BLaER1 treated with 17β-estradiol and CSF1 and Interleukin-3, amounts not matched to agents 10 nM and 100 nM (cell line): Measurements from ENCODE around the gene MEFV.
"Not testable (repeated sequence)": the region's sequence is repeated elsewhere in the genome, so short reads cannot be mapped to it uniquely, and the experiment has no call there.

Experiments
- H3K27ac ChIP-seq, 11 experiments: shearing (Covaris generic); formaldehyde crosslinking; 2 replicates each; pipeline ENCODE4 v1.8.1; 2022
- H3K27me3 ChIP-seq, 11 experiments: shearing (Covaris generic); formaldehyde crosslinking; 2 replicates each; pipeline ENCODE4 v1.8.1; 2022
- H3K36me3 ChIP-seq, 11 experiments: shearing (Covaris generic); formaldehyde crosslinking; 2 replicates each; pipeline ENCODE4 v1.8.1; 2022
- H3K4me1 ChIP-seq, 10 experiments: shearing (Covaris generic); formaldehyde crosslinking; 2 replicates each; pipeline ENCODE4 v1.8.1; 2022
- H3K4me2 ChIP-seq, 11 experiments: shearing (Covaris generic); formaldehyde crosslinking; 2 replicates each; pipeline ENCODE4 v1.8.1; 2022
- H3K4me3 ChIP-seq, 10 experiments: shearing (Covaris generic); formaldehyde crosslinking; 2 replicates each; pipeline ENCODE4 v1.8.1; 2022
- H3K9ac ChIP-seq, 11 experiments: shearing (Covaris generic); formaldehyde crosslinking; 2 replicates each; pipeline ENCODE4 v1.8.1; 2022
- H3K9me3 ChIP-seq, 11 experiments: shearing (Covaris generic); formaldehyde crosslinking; replicated peaks in 1 of 11; 2 replicates each; pipeline ENCODE4 v1.8.1; 2022
- H4K20me1 ChIP-seq, 11 experiments: shearing (Covaris generic); formaldehyde crosslinking; 2 replicates each; pipeline ENCODE4 v1.8.1; 2022
- Cebpa-rat ChIP-seq, 11 experiments: shearing (Covaris generic); IDR thresholded peaks; 2 replicates each; pipeline ENCODE4 v1.8.1; 2022

Gene MEFV

DNA sequence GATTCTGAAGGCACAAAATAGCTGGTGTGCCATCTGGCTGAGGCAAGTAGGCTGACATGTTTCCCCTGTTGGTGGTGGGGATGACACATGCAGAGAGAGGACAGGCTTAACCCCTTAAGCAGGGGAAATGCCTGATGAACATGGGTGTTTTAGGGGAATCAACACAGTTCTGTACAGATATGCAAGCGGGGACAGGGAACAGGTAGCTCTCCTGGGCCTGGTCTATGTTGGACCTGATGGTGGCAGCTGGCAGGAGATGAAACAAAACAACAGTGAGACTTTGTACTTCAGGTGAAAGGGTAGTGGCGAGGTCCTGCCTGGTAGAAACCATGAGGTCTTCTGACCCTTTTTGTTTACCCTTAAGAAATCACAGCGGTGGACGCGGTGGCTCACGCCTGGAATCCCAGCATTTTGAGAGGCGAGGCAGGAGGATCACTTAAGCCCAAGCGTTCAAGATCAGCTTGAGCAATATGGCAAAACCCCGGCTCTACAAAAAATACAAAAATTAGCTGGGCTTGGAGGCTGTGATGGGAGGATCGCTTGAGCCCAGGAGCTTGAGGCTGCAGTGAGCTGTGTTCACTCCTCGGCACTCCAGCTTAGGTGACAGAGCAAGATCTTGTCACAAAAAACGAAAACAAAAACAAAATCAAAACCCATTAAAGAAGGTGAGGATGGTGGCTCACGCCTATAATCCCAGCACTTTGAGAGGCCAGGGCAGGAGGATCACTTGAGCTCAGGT, 57.9 kb downstream of the MEFV start:
- no peak overlapping the region for H3K4me2 ChIP-seq
- H3K4me3 ChIP-seq: no peak overlapping the region
- no peak overlapping the region for H3K27ac ChIP-seq
- peaks cover under 1 to 17% (median 6%) of the 10 kb centered on the region in 11 experiments; a peak in 21 of 22 replicates for H3K9me3 ChIP-seq
- no peaks in the 10 kb centered on the region for H4K20me1 ChIP-seq
- H3K36me3 ChIP-seq: no peaks in the 10 kb centered on the region
- TF ChIP-seq Cebpa-rat (IDR thresholded peaks at IDR 0.05): no peak
- no peak overlapping the region for H3K9ac ChIP-seq
- H3K27me3 ChIP-seq: peaks cover 7 to 28% (median 21%) of the 10 kb centered on the region in 11 experiments; a peak in 15 of 22 replicates
- peaks cover 0 to 5% (median 0%) of the 10 kb centered on the region in 10 experiments; a peak in 1 of 20 replicates for H3K4me1 ChIP-seq

DNA sequence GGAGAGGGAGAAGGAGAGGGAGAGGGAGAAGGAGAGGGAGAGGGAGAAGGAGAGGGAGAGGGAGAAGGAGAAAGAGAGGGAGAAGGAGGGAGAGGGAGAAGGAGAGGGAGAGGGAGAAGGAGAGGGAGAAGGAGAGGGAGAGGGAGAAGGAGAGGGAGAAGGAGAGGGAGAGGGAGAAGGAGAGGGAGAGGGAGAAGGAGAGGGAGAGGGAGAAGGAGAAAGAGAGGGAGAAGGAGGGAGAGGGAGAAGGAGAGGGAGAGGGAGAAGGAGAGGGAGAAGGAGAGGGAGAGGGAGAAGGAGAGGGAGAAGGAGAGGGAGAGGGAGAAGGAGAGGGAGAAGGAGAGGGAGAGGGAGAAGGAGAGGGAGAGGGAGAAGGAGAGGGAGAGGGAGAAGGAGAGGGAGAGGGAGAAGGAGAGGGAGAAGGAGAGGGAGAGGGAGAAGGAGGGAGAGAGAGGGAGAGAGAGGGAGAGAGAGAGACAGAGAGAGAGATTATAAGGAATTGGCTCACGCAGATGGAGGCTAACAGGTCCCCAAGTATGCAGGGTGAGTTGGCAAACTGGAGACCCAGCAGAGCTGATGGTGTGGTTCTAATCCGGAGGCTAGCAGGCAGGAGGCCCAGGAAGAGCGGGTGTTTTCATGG, 58.6 kb downstream of the MEFV start:
- peaks cover 7 to 28% (median 21%) of the 10 kb centered on the region in 11 experiments; a peak in 15 of 22 replicates for H3K27me3 ChIP-seq
- H3K27ac ChIP-seq, H3K36me3 ChIP-seq: not testable (repeated sequence)

DNA sequence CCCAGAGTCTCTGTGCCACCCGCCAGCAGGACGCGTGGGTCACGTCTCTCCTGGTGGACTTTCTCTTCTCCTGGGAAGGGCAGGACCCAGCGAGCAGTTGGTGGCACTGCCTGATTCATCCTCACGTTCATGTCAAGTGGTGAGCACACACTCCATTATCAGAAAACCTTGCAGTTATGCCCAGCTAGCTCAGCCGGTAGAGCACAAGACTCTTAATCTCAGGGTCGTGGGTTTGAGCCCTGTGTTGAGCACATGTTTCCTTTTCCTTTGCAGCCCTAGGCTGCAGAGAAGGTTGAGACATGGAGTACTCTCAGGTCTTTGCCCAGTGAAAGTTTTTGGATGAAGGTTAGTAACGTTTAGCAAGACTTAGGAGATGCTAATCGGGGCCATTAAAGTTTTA, 60.5 kb downstream of the MEFV start:
- Histone ChIP-seq H3K27ac (no peak overlapping the region), H3K27me3 (peaks cover 11 to 39% (median 34%) of the 10 kb centered on the region in 11 experiments; a peak in 21 of 22 replicates), H3K36me3 (no peaks in the 10 kb centered on the region), H3K9ac (no peak overlapping the region), H3K4me2 (no peak overlapping the region), H3K4me3 (no peak overlapping the region), H4K20me1 (no peaks in the 10 kb centered on the region), H3K4me1 (peaks cover 0 to 5% (median 0%) of the 10 kb centered on the region in 10 experiments; a peak in 1 of 20 replicates), H3K9me3 (peaks cover 26 to 39% (median 30%) of the 10 kb centered on the region in 11 experiments)
- TF ChIP-seq Cebpa-rat (IDR thresholded peaks at IDR 0.05): no peak

More for the DNA sequence above, 58.6 kb downstream of the MEFV start:
- H3K4me1 ChIP-seq, H3K4me3 ChIP-seq, H3K9ac ChIP-seq, H3K4me2 ChIP-seq, H4K20me1 ChIP-seq: not testable (repeated sequence)
- H3K9me3 ChIP-seq: peaks cover 7 to 20% (median 12%) of the 10 kb centered on the region in 11 experiments

DNA sequence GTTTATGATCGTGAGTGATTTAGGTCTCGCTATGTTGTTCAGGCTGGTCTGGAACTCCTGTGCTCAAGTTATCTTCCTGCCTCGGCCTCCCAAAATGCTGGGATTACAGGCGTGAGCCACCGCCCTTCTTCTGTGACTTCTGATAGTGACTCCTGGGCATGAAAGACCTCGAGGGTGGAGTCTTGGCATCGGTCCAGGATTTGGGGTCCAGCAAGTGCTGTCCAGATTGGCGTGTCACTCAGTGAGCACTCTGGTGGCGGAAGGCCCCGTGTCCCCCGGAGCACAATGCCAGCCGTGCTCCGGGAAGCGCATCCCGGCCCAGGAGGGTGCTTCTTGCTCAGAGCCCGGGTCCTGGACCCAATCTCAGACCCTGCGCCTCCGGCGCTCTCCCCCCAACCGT, 61.6 kb downstream of the MEFV start:
- TF ChIP-seq Cebpa-rat (IDR thresholded peaks at IDR 0.05): no peak
- no peaks in the 10 kb centered on the region for H4K20me1 ChIP-seq
- no peak overlapping the region for H3K9ac ChIP-seq
- no peaks in the 10 kb centered on the region for H3K4me1 ChIP-seq
- no peaks in the 10 kb centered on the region for H3K36me3 ChIP-seq
- H3K27me3 ChIP-seq: peaks cover 23 to 51% (median 46%) of the 10 kb centered on the region in 11 experiments
- no peak overlapping the region for H3K4me3 ChIP-seq
- no peak overlapping the region for H3K27ac ChIP-seq
- peaks cover 37 to 51% (median 42%) of the 10 kb centered on the region in 11 experiments for H3K9me3 ChIP-seq
- no peak overlapping the region for H3K4me2 ChIP-seq

DNA sequence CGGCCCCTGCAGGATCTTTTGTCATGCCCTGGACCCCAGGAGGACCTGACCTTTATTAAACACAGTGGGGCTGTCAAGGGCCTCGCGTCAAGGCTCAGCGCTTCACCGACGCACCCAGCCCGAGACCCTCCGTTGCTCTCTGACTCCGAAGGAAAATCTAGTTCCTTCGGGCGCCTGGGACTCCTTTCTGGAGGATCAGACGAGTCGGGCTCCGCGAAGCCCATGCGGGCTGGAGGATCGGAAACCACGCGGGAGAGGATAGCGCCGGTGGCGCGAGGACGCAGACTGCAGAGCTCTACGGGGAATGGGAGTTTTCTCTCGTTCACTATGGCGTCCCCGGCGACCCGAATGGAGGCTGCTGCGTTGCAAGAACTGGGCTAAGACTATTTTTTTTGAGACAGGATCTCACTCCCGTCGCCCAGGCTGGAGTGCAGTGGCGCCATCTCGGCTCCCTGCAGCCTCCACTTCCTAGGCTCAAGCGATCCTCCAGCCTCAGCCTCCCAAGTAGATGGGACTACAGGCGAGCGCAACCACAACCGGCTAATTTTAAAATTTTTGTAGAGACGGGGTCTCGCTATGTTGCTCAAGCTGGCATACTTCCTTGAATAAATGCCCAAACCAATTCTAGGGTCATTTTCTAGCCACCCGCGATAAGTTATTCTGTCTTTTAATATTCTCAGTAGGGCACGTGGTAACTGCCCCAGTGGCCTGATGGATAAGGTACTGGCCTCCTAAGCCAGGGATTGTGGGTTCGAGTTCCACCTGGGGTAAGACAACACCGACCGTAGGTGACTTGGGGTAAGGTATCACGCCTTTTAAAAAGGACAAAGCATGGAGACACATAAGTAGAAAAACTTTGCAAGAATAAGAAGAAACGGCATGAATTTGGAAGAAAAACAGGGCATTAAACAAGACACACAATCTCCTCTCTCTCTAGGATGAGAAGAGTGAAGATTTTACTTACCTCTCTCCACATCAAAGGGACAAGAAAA, 62.9 kb downstream of the MEFV start:
- no peak overlapping the region for H3K9ac ChIP-seq
- peaks cover 36 to 61% (median 56%) of the 10 kb centered on the region in 11 experiments for H3K27me3 ChIP-seq
- H3K4me1 ChIP-seq: no peaks in the 10 kb centered on the region
- H3K27ac ChIP-seq: no peak overlapping the region
- H4K20me1 ChIP-seq: no peaks in the 10 kb centered on the region
- no peak for TF ChIP-seq Cebpa-rat (IDR thresholded peaks at IDR 0.05)
- no peak overlapping the region for H3K4me3 ChIP-seq
- H3K4me2 ChIP-seq: no peak overlapping the region
- H3K9me3 ChIP-seq: peaks cover 50 to 63% (median 55%) of the 10 kb centered on the region in 11 experiments
- H3K36me3 ChIP-seq: no peaks in the 10 kb centered on the region

DNA sequence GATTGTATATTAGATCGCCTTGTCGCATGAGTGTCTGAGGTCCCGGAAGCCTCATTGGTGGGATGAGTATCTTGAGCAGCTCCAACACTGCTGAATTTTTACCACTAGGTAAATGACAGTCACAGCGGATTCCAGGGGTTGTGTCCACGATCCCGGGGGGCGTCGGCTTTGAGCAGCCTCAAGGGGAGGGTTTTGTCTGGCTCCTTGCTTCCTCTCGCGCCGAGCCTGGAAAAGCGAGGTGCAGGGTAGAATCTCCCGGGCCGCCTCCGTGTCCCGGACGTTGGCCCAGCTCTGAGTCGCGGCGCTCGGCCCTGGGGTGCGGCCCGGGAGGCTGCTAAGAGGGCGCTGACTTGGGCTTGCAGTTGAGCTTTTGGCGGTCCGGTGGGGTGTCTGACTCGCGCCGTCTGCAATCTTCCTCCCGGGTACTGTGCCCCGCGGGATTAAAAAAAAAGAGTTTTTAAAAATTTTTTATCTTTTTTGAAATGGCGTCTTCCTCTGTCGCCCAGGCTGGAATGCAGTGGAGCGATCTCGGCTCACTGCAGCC, 63.9 kb downstream of the MEFV start:
- TF ChIP-seq Cebpa-rat (IDR thresholded peaks at IDR 0.05): no peak
- H4K20me1 ChIP-seq: no peaks in the 10 kb centered on the region
- H3K4me2 ChIP-seq: no peak overlapping the region
- peaks cover 46 to 64% (median 58%) of the 10 kb centered on the region in 11 experiments for H3K27me3 ChIP-seq
- H3K4me3 ChIP-seq: no peak overlapping the region
- no peak overlapping the region for H3K9ac ChIP-seq
- H3K27ac ChIP-seq: no peak overlapping the region
- H3K36me3 ChIP-seq: no peaks in the 10 kb centered on the region
- peaks cover 60 to 73% (median 64%) of the 10 kb centered on the region in 11 experiments for H3K9me3 ChIP-seq
- no peaks in the 10 kb centered on the region for H3K4me1 ChIP-seq
